Astrocyte (in vitro differentiated cells and primary cell): ENCODE measurements around the gene MTMR4. TPM values are rescaled to one million over a fixed set of nuclear protein-coding genes. Genes with fewer than 3 reads are reported as not detected.

Experiments
- DNase-seq: peaks from one replicate; pipeline ENCODE4 v3.0.0-alpha.2; 2010; ENCODE audit warnings: low read depth
- FAIRE-seq: peaks from 2 replicates; lab custom pipeline; 2011; peaks lifted over from hg19 to GRCh38; lab: Jason Lieb, UNC
- H2AFZ ChIP-seq: 2 replicates; pipeline ENCODE4 v1.6.0; 2012; ENCODE audit warnings: low read depth, low read length, inconsistent platforms
- H3K27ac ChIP-seq: 2 replicates; pipeline ENCODE4 v1.5.1; 2011; ENCODE audit warnings: low read depth, low read length, inconsistent platforms
- H3K27me3 ChIP-seq: 2 replicates; pipeline ENCODE4 v1.6.0; 2011; ENCODE audit warnings: low read length, inconsistent platforms; ENCODE audit not compliant: insufficient read depth
- H3K36me3 ChIP-seq: 2 replicates; pipeline ENCODE4 v1.5.1; 2011; ENCODE audit warnings: low read length, inconsistent platforms; ENCODE audit not compliant: insufficient read depth
- H3K4me1 ChIP-seq: 2 replicates; pipeline ENCODE4 v1.5.1; 2011; ENCODE audit warnings: low read length, inconsistent platforms; ENCODE audit not compliant: insufficient read depth
- H3K4me2 ChIP-seq: 2 replicates; pipeline ENCODE4 v1.6.0; 2012; ENCODE audit warnings: low read length, inconsistent platforms
- H3K4me3 ChIP-seq: 2 replicates; pipeline ENCODE4 v1.5.1; 2011; ENCODE audit warnings: low read depth, mild to moderate bottlenecking, low read length, inconsistent platforms; ENCODE audit not compliant: insufficient read depth
- H3K79me2 ChIP-seq: 2 replicates; pipeline ENCODE4 v1.6.0; 2012; ENCODE audit warnings: mild to moderate bottlenecking, low read length, inconsistent platforms; ENCODE audit not compliant: insufficient read depth
- H3K9ac ChIP-seq: 2 replicates; pipeline ENCODE4 v1.6.0; 2012; ENCODE audit warnings: mild to moderate bottlenecking, low read length, inconsistent platforms
- H3K9me3 ChIP-seq: 2 replicates; pipeline ENCODE4 v1.5.1; 2012; ENCODE audit warnings: low read depth, mild to moderate bottlenecking, low read length, inconsistent platforms; ENCODE audit not compliant: insufficient read depth
- H4K20me1 ChIP-seq: 2 replicates; pipeline ENCODE4 v1.6.0; 2012; ENCODE audit warnings: low read length, inconsistent platforms; ENCODE audit not compliant: insufficient read depth
- H3K27ac Mint-ChIP-seq: one replicate; pipeline ENCODE4 v1.8.0; 2021; ENCODE audit warnings: mild to moderate bottlenecking, mixed read lengths; ENCODE audit not compliant: unreplicated experiment
- H3K27me3 Mint-ChIP-seq: one replicate; pipeline ENCODE4 v1.8.0; 2021; ENCODE audit warnings: low read depth, mixed read lengths; ENCODE audit not compliant: unreplicated experiment
- H3K36me3 Mint-ChIP-seq: one replicate; pipeline ENCODE4 v1.8.0; 2021; ENCODE audit warnings: low read depth, mixed read lengths; ENCODE audit not compliant: unreplicated experiment
- H3K4me1 Mint-ChIP-seq: one replicate; pipeline ENCODE4 v1.8.0; 2021; ENCODE audit warnings: low read depth, mixed read lengths; ENCODE audit not compliant: unreplicated experiment
- H3K4me3 Mint-ChIP-seq: one replicate; pipeline ENCODE4 v1.8.0; 2021; ENCODE audit warnings: mild to moderate bottlenecking, moderate library complexity, mixed read lengths; ENCODE audit not compliant: unreplicated experiment
- H3K9me3 Mint-ChIP-seq: one replicate; pipeline ENCODE4 v1.8.0; 2021; ENCODE audit warnings: mild to moderate bottlenecking, mixed read lengths; ENCODE audit not compliant: unreplicated experiment
- CTCF ChIP-seq: IDR thresholded peaks from 2 replicates; pipeline ENCODE4 v1.5.1; 2011; ENCODE audit warnings: low read depth, mild to moderate bottlenecking, inconsistent platforms, low read length, moderate library complexity; ENCODE audit not compliant: insufficient read depth
- EZH2 ChIP-seq: IDR thresholded peaks from 2 replicates; pipeline ENCODE4 v1.6.1; 2012; ENCODE audit warnings: mild to moderate bottlenecking, low read length, inconsistent platforms; ENCODE audit not compliant: insufficient read depth
- total RNA-seq: library from RNA; stranded (reverse); gene quantifications from 2 replicates; pipeline ENCODE4 v1.2.1, GENCODE V29; 2021

Gene MTMR4
- total RNA-seq, 1 donor from 2014 or later = 17.6 TPM

- H3K4me1 Mint-ChIP-seq = no peaks in the 10 kb centered on the region
- Histone ChIP-seq H3K4me2 (no peak overlapping the region), H3K27me3 (no peaks in the 10 kb centered on the region), H3K27ac (no peak overlapping the region), H4K20me1 (peaks cover 3% of the 10 kb centered on the region), H3K79me2 (no peaks in the 10 kb centered on the region), H3K36me3 (peaks cover 21% of the 10 kb centered on the region), H3K9me3 (no peaks in the 10 kb centered on the region), H3K4me1 (no peaks in the 10 kb centered on the region), H2AFZ (no peak overlapping the region), H3K9ac (no peak overlapping the region), H3K4me3 (no peak overlapping the region)
- H3K36me3 Mint-ChIP-seq = peaks cover 13% of the 10 kb centered on the region
- TF ChIP-seq EZH2 (no peak), CTCF (no peak)
- H3K9me3 Mint-ChIP-seq = no peaks in the 10 kb centered on the region
- no peak overlapping the region for H3K4me3 Mint-ChIP-seq
- DNase-seq (no peak), FAIRE-seq (no peak)
- no peaks in the 10 kb centered on the region for H3K27me3 Mint-ChIP-seq
- H3K27ac Mint-ChIP-seq = no peak overlapping the region
Observed at GRCh38 chr17:58501451-58501850, 13.0 kb downstream of the MTMR4 start.

GRCh38 chr17:58498177-58498828 lies 16.1 kb downstream of the MTMR4 start:
- H3K4me3 Mint-ChIP-seq = no peak overlapping the region
- peaks cover 23% of the 10 kb centered on the region for H3K36me3 Mint-ChIP-seq
- no peak overlapping the region for H3K27ac Mint-ChIP-seq
- Histone ChIP-seq H3K27ac (no peak overlapping the region), H4K20me1 (peaks cover 4% of the 10 kb centered on the region), H3K4me3 (no peak overlapping the region), H3K9me3 (no peaks in the 10 kb centered on the region), H3K4me2 (no peak overlapping the region), H2AFZ (no peak overlapping the region), H3K27me3 (no peaks in the 10 kb centered on the region), H3K4me1 (no peaks in the 10 kb centered on the region), H3K9ac (no peak overlapping the region), H3K79me2 (no peaks in the 10 kb centered on the region), H3K36me3 (peaks cover 31% of the 10 kb centered on the region)
- no peaks in the 10 kb centered on the region for H3K4me1 Mint-ChIP-seq
- no peak for FAIRE-seq
- TF ChIP-seq CTCF = no peak
- no peak for TF ChIP-seq EZH2
- DNase-seq = no peak
- H3K27me3 Mint-ChIP-seq = no peaks in the 10 kb centered on the region
- no peaks in the 10 kb centered on the region for H3K9me3 Mint-ChIP-seq

GRCh38 chr17:58493506-58493905 lies 20.9 kb downstream of the MTMR4 start:
- H2AFZ ChIP-seq = no peak overlapping the region
- H3K4me3 Mint-ChIP-seq = no peak overlapping the region
- H4K20me1 ChIP-seq = peaks cover 7% of the 10 kb centered on the region
- H3K9me3 ChIP-seq = no peaks in the 10 kb centered on the region
- peaks cover 38% of the 10 kb centered on the region for H3K36me3 Mint-ChIP-seq
- H3K79me2 ChIP-seq = no peaks in the 10 kb centered on the region
- H3K9ac ChIP-seq = no peak overlapping the region
- FAIRE-seq (no peak), DNase-seq (no peak)
- no peak overlapping the region for H3K27ac Mint-ChIP-seq
- H3K27me3 ChIP-seq = no peaks in the 10 kb centered on the region
- H3K4me2 ChIP-seq = no peak overlapping the region
- no peak overlapping the region for H3K4me3 ChIP-seq
- H3K4me1 Mint-ChIP-seq = no peaks in the 10 kb centered on the region
- no peaks in the 10 kb centered on the region for H3K27me3 Mint-ChIP-seq
- H3K4me1 ChIP-seq = no peaks in the 10 kb centered on the region
- no peaks in the 10 kb centered on the region for H3K9me3 Mint-ChIP-seq
- TF ChIP-seq CTCF (no peak), EZH2 (no peak)
- no peak overlapping the region for H3K27ac ChIP-seq
- H3K36me3 ChIP-seq = peaks cover 43% of the 10 kb centered on the region
